ENCODE results near the gene RAB3IL1.
A peak's percentile ranks its signal among the peaks of the same experiment; 100 is the strongest.

The RAB3IL1 gene

DNA sequence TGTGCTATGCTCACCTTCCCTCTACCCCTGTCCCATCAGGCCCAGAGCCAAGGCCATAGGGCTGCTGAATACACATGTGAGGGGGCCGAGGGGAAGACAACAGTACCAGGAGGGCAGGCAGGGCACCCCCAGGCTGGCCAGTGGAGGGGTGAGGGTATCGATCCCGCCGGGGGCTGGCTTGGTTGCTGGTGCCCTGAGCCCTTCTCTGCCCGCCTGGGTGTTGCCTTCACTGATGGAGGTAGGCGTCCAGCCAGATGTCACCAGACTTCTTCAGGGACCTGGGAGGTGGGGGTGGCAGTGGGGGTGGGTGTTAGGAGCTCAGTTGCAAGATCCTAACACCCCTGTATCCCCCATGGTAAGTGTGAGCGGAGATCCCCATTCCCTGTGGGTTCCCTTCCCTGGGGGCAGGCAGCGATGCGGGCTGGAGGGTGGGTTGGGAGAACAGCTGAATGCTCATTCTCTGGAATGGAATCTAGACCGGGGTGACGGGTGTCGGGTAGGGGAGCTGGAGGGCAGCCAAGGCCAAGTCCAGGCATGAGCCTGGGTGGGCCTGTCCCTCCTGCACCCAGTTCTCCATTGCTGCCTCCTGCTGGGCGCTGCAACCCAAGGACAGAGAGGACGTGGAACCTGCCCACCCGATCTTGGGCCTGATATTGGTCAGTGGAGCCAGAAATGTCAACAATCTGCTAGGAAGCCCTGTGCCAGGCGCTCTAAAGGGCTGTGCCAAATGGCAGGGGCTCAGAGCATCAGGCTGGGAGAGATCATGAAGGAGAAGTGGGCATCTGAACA is 43.6 kb downstream of the RAB3IL1 start:
- POLR2A ChIA-PET: no interaction called here
- CTCF ChIA-PET: interaction anchor here (0.6 to 6.4 kb wide), 8 partner anchors 8 to 242 kb away, joined by 3 to 64 read pairs (median 28); no protein-coding TSS in a partner anchor
- Histone ChIP-seq H3K9me3 (ENCODE audit: control insufficient read depth, insufficient read depth, low read depth, low read length) (no peaks in the 10 kb centered on the region), H3K36me3 (ENCODE audit: control insufficient read depth in 2 of 2, insufficient read depth in 1 of 2, low read length in 2 of 2) (no peaks in the 10 kb centered on the region), H3K27ac (ENCODE audit: extremely low read depth, low read depth, low read length) (no peak overlapping the region), H3K4me1 (ENCODE audit: control insufficient read depth, insufficient read depth, low read length) (no peaks in the 10 kb centered on the region), H3K4me3 (ENCODE audit: low read depth, low read length) (no peak overlapping the region)
- TF ChIP-seq ZNF658 (tag by site-specific recombination; IDR thresholded peaks at IDR 0.05) (no peak), ZNF23 (tag by site-specific recombination; IDR thresholded peaks at IDR 0.05; ENCODE audit: borderline replicate concordance) (no peak), ZNF341 (tag by site-specific recombination; IDR thresholded peaks at IDR 0.05; ENCODE audit: low read depth) (no peak), ZNF423 (tag by site-specific recombination; IDR thresholded peaks at IDR 0.05) (no peak), ZNF654 (tag by site-specific recombination; IDR thresholded peaks at IDR 0.05; ENCODE audit: low read depth) (no peak), ZNF785 (tag by site-specific recombination; IDR thresholded peaks at IDR 0.05) (no peak)
- TF ChIP-seq, protein P1, sequence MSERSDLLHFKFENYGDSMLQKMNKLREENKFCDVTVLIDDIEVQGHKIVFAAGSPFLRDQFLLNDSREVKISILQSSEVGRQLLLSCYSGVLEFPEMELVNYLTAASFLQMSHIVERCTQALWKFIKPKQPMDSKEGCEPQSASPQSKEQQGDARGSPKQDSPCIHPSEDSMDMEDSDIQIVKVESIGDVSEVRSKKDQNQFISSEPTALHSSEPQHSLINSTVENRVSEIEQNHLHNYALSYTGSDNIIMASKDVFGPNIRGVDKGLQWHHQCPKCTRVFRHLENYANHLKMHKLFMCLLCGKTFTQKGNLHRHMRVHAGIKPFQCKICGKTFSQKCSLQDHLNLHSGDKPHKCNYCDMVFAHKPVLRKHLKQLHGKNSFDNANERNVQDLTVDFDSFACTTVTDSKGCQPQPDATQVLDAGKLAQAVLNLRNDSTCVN (tag by site-specific recombination; optimal IDR thresholded peaks at IDR 0.05): no peak

DNA sequence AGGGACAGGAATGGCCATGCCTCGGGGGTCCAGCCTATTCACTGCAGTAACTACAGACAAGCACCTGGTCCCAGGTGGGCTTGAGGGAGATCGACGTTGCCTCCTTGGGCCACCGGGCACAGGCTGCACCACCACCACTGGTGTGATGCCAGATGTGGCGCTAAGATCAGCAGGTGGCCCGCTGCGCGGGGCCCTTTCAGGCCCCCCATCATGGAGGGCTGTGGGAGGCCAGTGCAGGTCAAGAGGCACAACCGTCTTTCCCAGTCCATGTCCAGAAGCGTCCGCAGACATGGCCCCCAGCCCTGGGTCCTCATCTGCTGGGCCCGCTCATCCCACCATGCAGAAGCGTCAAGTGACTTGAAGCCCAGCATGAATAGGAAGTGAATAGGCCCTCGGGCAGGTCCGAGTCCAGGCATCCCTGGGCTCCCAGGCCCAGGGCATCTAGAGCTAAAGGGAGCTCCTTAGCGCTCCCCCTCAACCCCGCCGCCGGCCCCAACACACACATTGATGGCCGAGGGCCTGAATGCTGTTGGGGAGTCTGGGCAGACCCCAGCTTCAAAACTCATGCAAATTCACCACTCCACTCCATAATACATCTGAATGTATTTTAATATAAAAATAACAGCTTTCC is 44.3 kb downstream of the RAB3IL1 start:
- no peaks in the 10 kb centered on the region for H3K36me3 ChIP-seq (ENCODE audit: control insufficient read depth in 2 of 2, insufficient read depth in 1 of 2, low read length in 2 of 2)
- CTCF ChIA-PET: interaction anchor here (0.6 to 6.4 kb wide), 8 partner anchors 9 to 243 kb away, joined by 3 to 64 read pairs (median 28); no protein-coding TSS in a partner anchor
- no peaks in the 10 kb centered on the region for H3K4me1 ChIP-seq (ENCODE audit: control insufficient read depth, insufficient read depth, low read length)
- H3K4me3 ChIP-seq (ENCODE audit: low read depth, low read length): no peak overlapping the region
- H3K9me3 ChIP-seq (ENCODE audit: control insufficient read depth, insufficient read depth, low read depth, low read length): no peaks in the 10 kb centered on the region
- POLR2A ChIA-PET: no interaction called here
- no peak for TF ChIP-seq ZNF664 (tag by site-specific recombination; IDR thresholded peaks at IDR 0.05)
- TF ChIP-seq, protein P2, sequence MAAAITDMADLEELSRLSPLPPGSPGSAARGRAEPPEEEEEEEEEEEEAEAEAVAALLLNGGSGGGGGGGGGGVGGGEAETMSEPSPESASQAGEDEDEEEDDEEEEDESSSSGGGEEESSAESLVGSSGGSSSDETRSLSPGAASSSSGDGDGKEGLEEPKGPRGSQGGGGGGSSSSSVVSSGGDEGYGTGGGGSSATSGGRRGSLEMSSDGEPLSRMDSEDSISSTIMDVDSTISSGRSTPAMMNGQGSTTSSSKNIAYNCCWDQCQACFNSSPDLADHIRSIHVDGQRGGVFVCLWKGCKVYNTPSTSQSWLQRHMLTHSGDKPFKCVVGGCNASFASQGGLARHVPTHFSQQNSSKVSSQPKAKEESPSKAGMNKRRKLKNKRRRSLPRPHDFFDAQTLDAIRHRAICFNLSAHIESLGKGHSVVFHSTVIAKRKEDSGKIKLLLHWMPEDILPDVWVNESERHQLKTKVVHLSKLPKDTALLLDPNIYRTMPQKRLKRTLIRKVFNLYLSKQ (tag by site-specific recombination; IDR thresholded peaks at IDR 0.05; ENCODE audit: borderline replicate concordance): no peak
- no peak for TF ChIP-seq OVOL3 (tag by site-specific recombination; IDR thresholded peaks at IDR 0.05)
- H3K27ac ChIP-seq (ENCODE audit: extremely low read depth, low read depth, low read length): no peak overlapping the region

DNA sequence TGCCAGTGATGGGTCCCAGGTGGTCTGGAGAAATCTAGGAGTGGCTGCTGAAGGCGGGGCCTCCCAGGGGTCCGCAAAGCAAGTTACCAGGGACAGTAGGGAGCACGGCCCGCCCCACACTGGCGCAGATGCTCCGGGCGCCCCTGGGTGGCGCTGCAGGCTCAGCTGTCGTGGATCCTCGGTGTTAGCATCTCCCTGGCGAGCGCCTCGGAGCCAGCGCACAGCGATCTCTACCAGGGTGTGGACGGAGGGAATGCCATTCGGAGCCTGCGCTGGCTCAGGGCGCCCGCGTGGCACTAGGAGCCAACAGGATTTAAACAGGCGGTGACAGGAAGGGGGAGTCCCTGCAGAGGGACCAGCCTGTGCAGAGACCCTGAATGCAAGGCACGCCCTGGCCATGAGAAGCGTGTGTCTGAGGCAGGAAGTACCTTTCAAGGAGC is 46.2 kb downstream of the RAB3IL1 start:
- Histone ChIP-seq H3K9me3 (ENCODE audit: control insufficient read depth, insufficient read depth, low read depth, low read length) (no peaks in the 10 kb centered on the region), H3K27ac (ENCODE audit: extremely low read depth, low read depth, low read length) (no peak overlapping the region), H3K4me1 (ENCODE audit: control insufficient read depth, insufficient read depth, low read length) (no peaks in the 10 kb centered on the region), H3K4me3 (ENCODE audit: low read depth, low read length) (no peak overlapping the region), H3K36me3 (ENCODE audit: control insufficient read depth in 2 of 2, insufficient read depth in 1 of 2, low read length in 2 of 2) (no peaks in the 10 kb centered on the region)
- ChIA-PET POLR2A (no interaction called here), CTCF (interaction anchor here (0.6 to 6.4 kb wide), 26 partner anchors 11 to 237 kb away, joined by 3 to 64 read pairs (median 4); partner anchors contain the start of gene FADS2)
- TF ChIP-seq, protein P3, sequence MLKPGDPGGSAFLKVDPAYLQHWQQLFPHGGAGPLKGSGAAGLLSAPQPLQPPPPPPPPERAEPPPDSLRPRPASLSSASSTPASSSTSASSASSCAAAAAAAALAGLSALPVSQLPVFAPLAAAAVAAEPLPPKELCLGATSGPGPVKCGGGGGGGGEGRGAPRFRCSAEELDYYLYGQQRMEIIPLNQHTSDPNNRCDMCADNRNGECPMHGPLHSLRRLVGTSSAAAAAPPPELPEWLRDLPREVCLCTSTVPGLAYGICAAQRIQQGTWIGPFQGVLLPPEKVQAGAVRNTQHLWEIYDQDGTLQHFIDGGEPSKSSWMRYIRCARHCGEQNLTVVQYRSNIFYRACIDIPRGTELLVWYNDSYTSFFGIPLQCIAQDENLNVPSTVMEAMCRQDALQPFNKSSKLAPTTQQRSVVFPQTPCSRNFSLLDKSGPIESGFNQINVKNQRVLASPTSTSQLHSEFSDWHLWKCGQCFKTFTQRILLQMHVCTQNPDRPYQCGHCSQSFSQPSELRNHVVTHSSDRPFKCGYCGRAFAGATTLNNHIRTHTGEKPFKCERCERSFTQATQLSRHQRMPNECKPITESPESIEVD (tag by site-specific recombination; IDR thresholded peaks at IDR 0.05): no peak
- no peak for TF ChIP-seq ZNF133 (tag by site-specific recombination; IDR thresholded peaks at IDR 0.05)
- peak; percentile 67; the same call in 1 of the 2 replicates for TF ChIP-seq ZXDB (tag by site-specific recombination; IDR thresholded peaks at IDR 0.05)
- TF ChIP-seq, protein P4, sequence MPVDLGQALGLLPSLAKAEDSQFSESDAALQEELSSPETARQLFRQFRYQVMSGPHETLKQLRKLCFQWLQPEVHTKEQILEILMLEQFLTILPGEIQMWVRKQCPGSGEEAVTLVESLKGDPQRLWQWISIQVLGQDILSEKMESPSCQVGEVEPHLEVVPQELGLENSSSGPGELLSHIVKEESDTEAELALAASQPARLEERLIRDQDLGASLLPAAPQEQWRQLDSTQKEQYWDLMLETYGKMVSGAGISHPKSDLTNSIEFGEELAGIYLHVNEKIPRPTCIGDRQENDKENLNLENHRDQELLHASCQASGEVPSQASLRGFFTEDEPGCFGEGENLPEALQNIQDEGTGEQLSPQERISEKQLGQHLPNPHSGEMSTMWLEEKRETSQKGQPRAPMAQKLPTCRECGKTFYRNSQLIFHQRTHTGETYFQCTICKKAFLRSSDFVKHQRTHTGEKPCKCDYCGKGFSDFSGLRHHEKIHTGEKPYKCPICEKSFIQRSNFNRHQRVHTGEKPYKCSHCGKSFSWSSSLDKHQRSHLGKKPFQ (tag by site-specific recombination; IDR thresholded peaks at IDR 0.05): no peak
- TF ChIP-seq WT1 (tag by site-specific recombination; IDR thresholded peaks at IDR 0.05): no peak
- TF ChIP-seq, protein P5, sequence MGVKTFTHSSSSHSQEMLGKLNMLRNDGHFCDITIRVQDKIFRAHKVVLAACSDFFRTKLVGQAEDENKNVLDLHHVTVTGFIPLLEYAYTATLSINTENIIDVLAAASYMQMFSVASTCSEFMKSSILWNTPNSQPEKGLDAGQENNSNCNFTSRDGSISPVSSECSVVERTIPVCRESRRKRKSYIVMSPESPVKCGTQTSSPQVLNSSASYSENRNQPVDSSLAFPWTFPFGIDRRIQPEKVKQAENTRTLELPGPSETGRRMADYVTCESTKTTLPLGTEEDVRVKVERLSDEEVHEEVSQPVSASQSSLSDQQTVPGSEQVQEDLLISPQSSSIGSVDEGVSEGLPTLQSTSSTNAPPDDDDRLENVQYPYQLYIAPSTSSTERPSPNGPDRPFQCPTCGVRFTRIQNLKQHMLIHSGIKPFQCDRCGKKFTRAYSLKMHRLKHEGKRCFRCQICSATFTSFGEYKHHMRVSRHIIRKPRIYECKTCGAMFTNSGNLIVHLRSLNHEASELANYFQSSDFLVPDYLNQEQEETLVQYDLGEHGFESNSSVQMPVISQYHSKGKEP (tag by site-specific recombination; IDR thresholded peaks at IDR 0.05): no peak
